SK-N-SH (cell line): Measurements from ENCODE around the gene UBA5. TPM values are rescaled to one million over a fixed set of nuclear protein-coding genes. Genes with fewer than 3 reads are reported as not detected.

Experiments
- CTCF ChIA-PET: fragments of 300-600, 350-600 bp; formaldehyde crosslinking; extraction: SDS; loops from one replicate; lab custom pipeline; 2021; lab: Yijun Ruan, JAX
- POLR2A ChIA-PET: fragments of 350-600 bp; sonication (Branson Sonifier 250); formaldehyde crosslinking; extraction: SDS; loops from one replicate; lab custom pipeline; 2020; ENCODE audit warnings: antibody characterized with exemption, inconsistent platforms; lab: Yijun Ruan, JAX
- DNase-seq: peaks from one replicate; pipeline ENCODE4 v3.0.0; 2012
- H2AFZ ChIP-seq: fragments of 200-600 bp; sonication (generic); 2 replicates; pipeline ENCODE4 v1.8.1; 2016; ENCODE audit warnings: antibody characterized with exemption, mild to moderate bottlenecking, low read depth
- H3F3A ChIP-seq: fragments of 200-600 bp; sonication (generic); replicated peaks from 2 replicates; pipeline ENCODE3; 2016; ENCODE audit warnings: antibody characterized with exemption, mild to moderate bottlenecking; ENCODE audit not compliant: insufficient read depth
- H3K27ac ChIP-seq, 2 experiments: fragments of 200-500 bp in 1 of 2; fragments of 200-600 bp in 1 of 2; sonication (Bioruptor generic) in 1 of 2; sonication (generic), shearing (Covaris generic) in 1 of 2; 2 replicates each; pipeline versions ENCODE4 v1.5.1 to v1.6.1; 2014 to 2016; ENCODE audit warnings: low read depth in 2 of 2, inconsistent platforms in 1 of 2, low read length in 1 of 2, mild to moderate bottlenecking in 1 of 2, mixed read lengths in 1 of 2
- H3K27me3 ChIP-seq: fragments of 200-600 bp; sonication (generic), shearing (Covaris generic); 2 replicates; pipeline ENCODE4 v1.6.1; 2016; ENCODE audit warnings: mixed run types; ENCODE audit not compliant: insufficient read depth
- H3K36me3 ChIP-seq, 2 experiments: fragments of 200-500 bp in 1 of 2; fragments of 200-600 bp in 1 of 2; sonication (Bioruptor generic) in 1 of 2; sonication (generic) in 1 of 2; replicated peaks in 1 of 2; 2 replicates each; pipeline versions ENCODE3 to v1.5.1; 2014 to 2016; ENCODE audit warnings: low read length in 1 of 2, mild to moderate bottlenecking in 1 of 2; ENCODE audit not compliant: insufficient read depth in 2 of 2, control insufficient read depth in 1 of 2
- H3K4me1 ChIP-seq, 2 experiments: fragments of 200-500 bp in 1 of 2; fragments of 200-600 bp in 1 of 2; sonication (Bioruptor generic) in 1 of 2; sonication (generic), shearing (Covaris generic) in 1 of 2; 2 replicates each; pipeline versions ENCODE4 v1.5.1 to v1.6.1; 2014 to 2016; ENCODE audit warnings: low read depth in 1 of 2, low read length in 1 of 2, mixed run types in 1 of 2; ENCODE audit not compliant: insufficient read depth in 2 of 2, control insufficient read depth in 1 of 2
- H3K4me2 ChIP-seq: fragments of 200-600 bp; sonication (generic), shearing (Covaris generic); 2 replicates; pipeline ENCODE4 v1.6.1; 2017; ENCODE audit warnings: mixed run types
- H3K4me3 ChIP-seq, 2 experiments: fragments of 200-500 bp in 1 of 2; fragments of 200-600 bp in 1 of 2; sonication (Bioruptor generic) in 1 of 2; sonication (generic), shearing (Covaris generic) in 1 of 2; 2 replicates each; pipeline versions ENCODE4 v1.5.1 to v1.8.1; 2014 to 2016; ENCODE audit warnings: low read depth in 2 of 2, inconsistent platforms in 1 of 2, low read length in 1 of 2, mild to moderate bottlenecking in 1 of 2, mixed read lengths in 1 of 2, moderate library complexity in 1 of 2
- H3K79me2 ChIP-seq: fragments of 200-600 bp; sonication (generic); 2 replicates; pipeline ENCODE4 v1.8.1; 2017; ENCODE audit warnings: mild to moderate bottlenecking; ENCODE audit not compliant: insufficient read depth
- H3K9ac ChIP-seq: fragments of 200-600 bp; sonication (generic); 2 replicates; pipeline ENCODE4 v1.6.1; 2017; ENCODE audit warnings: mixed run types
- H3K9me2 ChIP-seq: fragments of 200-600 bp; sonication (generic); 2 replicates; pipeline ENCODE4 v1.6.1; 2017; ENCODE audit warnings: mixed run types
- H3K9me3 ChIP-seq: fragments of 200-600 bp; sonication (generic); 2 replicates; pipeline ENCODE4 v1.6.1; 2017; ENCODE audit warnings: mixed run types, mild to moderate bottlenecking, moderate library complexity
- H4K20me1 ChIP-seq: fragments of 200-600 bp; sonication (generic); 2 replicates; pipeline ENCODE4 v1.6.1; 2017; ENCODE audit warnings: mild to moderate bottlenecking, mixed run types; ENCODE audit not compliant: insufficient read depth
- CHD2 ChIP-seq: fragments of 150-350 bp; IDR thresholded peaks from 2 replicates; pipeline ENCODE4 v1.6.1; 2018; ENCODE audit warnings: low read length; ENCODE audit not compliant: partially characterized antibody
- IRF3 ChIP-seq: fragments of 150-350 bp; IDR thresholded peaks from 2 replicates; pipeline ENCODE4 v1.6.1; 2016; ENCODE audit warnings: mild to moderate bottlenecking, low read depth, low read length
- JUND ChIP-seq: IDR thresholded peaks from 2 replicates; pipeline ENCODE4 v1.4.0; 2012
- NFIC ChIP-seq: IDR thresholded peaks from 2 replicates; pipeline ENCODE4 v1.4.0; 2012; ENCODE audit warnings: borderline replicate concordance
- PBX3 ChIP-seq: IDR thresholded peaks from 2 replicates; pipeline ENCODE4; 2012
- RCOR1 ChIP-seq: fragments of 150-350 bp; IDR thresholded peaks from 2 replicates; pipeline ENCODE4 v1.6.1; 2017; ENCODE audit warnings: antibody characterized with exemption, low read length
- TCF12 ChIP-seq: IDR thresholded peaks from 2 replicates; pipeline ENCODE4 v1.4.0; 2012
- YY1 ChIP-seq: IDR thresholded peaks from 2 replicates; pipeline ENCODE4 v1.4.0; 2012; ENCODE audit warnings: low read depth, mild to moderate bottlenecking
- ZBTB33 ChIP-seq: IDR thresholded peaks from 2 replicates; pipeline ENCODE4 v1.4.0; 2012; ENCODE audit warnings: low read depth, borderline replicate concordance
- WGBS: methylation state at CpG from one replicate; pipeline ENCODE4 v1.1.6; 2017; ENCODE audit warnings: low lambda C conversion rate; 5-methylcytosine and 5-hydroxymethylcytosine counted together
- polyA plus RNA-seq, 3 experiments: library from polyadenylated mRNA; depleted of rRNA; stranded (reverse); fragments of >200 nt; gene quantifications; 2 replicates each; pipeline ENCODE4 v1.2.3, GENCODE V29; 2012

The UBA5 gene
- polyA plus RNA-seq, 1 of the 3 experiments (the other 2 are of a cell fraction): 38.3 TPM

GRCh38 chr3:132643366-132643765 lies 16.8 kb upstream of the UBA5 start:
- WGBS: 55% methylated on average over 2 of the region's 2 CpGs

GRCh38 chr3:132645058-132645457 lies 15.1 kb upstream of the UBA5 start:
- POLR2A ChIA-PET: no interaction called here
- WGBS: 100% methylated on average over 1 of the region's 1 CpG
- H3K27ac ChIP-seq: no peak overlapping the region
- H3K27me3 ChIP-seq: no peaks in the 10 kb centered on the region
- H3K9ac ChIP-seq: no peak overlapping the region
- H3K36me3 ChIP-seq: peaks cover 0 to 11% of the 10 kb centered on the region in 2 experiments
- H3F3A ChIP-seq: no peaks in the 10 kb centered on the region
- H2AFZ ChIP-seq: no peak overlapping the region
- no peaks in the 10 kb centered on the region for H3K79me2 ChIP-seq
- no peak for TF ChIP-seq IRF3
- TF ChIP-seq ZBTB33: no peak
- no peak for TF ChIP-seq YY1
- TF ChIP-seq JUND: no peak
- no peak for TF ChIP-seq TCF12
- no peak for TF ChIP-seq RCOR1
- TF ChIP-seq PBX3: no peak
- TF ChIP-seq NFIC: no peak
- no peaks in the 10 kb centered on the region; a peak in 1 of 4 replicates for H3K4me1 ChIP-seq
- no peak overlapping the region for H3K4me3 ChIP-seq
- CTCF ChIA-PET: interaction anchor here (0.7 to 2.2 kb wide), 6 partner anchors 9 to 109 kb away, joined by 3 to 11 read pairs (median 4); no protein-coding TSS in a partner anchor
- H4K20me1 ChIP-seq: no peaks in the 10 kb centered on the region
- H3K9me3 ChIP-seq: no peaks in the 10 kb centered on the region
- DNase-seq: no peak
- no peak overlapping the region for H3K4me2 ChIP-seq
- no peaks in the 10 kb centered on the region for H3K9me2 ChIP-seq

More at GRCh38 chr3:132643366-132643765, 16.8 kb upstream of the UBA5 start:
- Histone ChIP-seq H3K9me3 (no peaks in the 10 kb centered on the region), H3F3A (no peaks in the 10 kb centered on the region), H2AFZ (no peak overlapping the region), H4K20me1 (no peaks in the 10 kb centered on the region), H3K4me1 (peaks cover 0 to 2% of the 10 kb centered on the region in 2 experiments; a peak in 3 of 4 replicates), H3K4me3 (no peak overlapping the region), H3K9me2 (no peaks in the 10 kb centered on the region), H3K79me2 (no peaks in the 10 kb centered on the region), H3K27me3 (no peaks in the 10 kb centered on the region), H3K27ac (no peak overlapping the region), H3K36me3 (peaks cover 3 to 21% of the 10 kb centered on the region in 2 experiments), H3K4me2 (no peak overlapping the region), H3K9ac (no peak overlapping the region)
- CTCF ChIA-PET: interaction anchor here (0.6 to 6.8 kb wide), 24 partner anchors 8 to 393 kb away, joined by 3 to 121 read pairs (median 6); partner anchors contain the start of gene ACAD11
- TF ChIP-seq CHD2: no peak
- DNase-seq: no peak
- POLR2A ChIA-PET: interaction anchor here (1.6 kb wide), 2 partner anchors 16 to 17 kb away, joined by 3 to 6 read pairs; partner anchors contain the start of genes ACAD11 and UBA5
